Activated T-helper 1 cell treated with anti-CD3 and anti-CD28 coated beads, Interleukin-2, amount 50 U/mL, for 16 hours (primary cell): ENCODE results near the gene ELANE.
"Not testable (repeated sequence)": the region's sequence is repeated elsewhere in the genome, so short reads cannot be mapped to it uniquely, and the experiment has no call there.

Experiments used
- DNase-seq, 2 donors: peaks; one replicate each; pipeline ENCODE4 v3.0.0-alpha.2; 2020; ENCODE audit warnings: low read depth in 1 of 2, low spot score in 1 of 2

ELANE gene

GRCh38 chr19:814152-815078, 37.7 kb upstream of the ELANE start:
- DNase-seq, result no peak

DNA sequence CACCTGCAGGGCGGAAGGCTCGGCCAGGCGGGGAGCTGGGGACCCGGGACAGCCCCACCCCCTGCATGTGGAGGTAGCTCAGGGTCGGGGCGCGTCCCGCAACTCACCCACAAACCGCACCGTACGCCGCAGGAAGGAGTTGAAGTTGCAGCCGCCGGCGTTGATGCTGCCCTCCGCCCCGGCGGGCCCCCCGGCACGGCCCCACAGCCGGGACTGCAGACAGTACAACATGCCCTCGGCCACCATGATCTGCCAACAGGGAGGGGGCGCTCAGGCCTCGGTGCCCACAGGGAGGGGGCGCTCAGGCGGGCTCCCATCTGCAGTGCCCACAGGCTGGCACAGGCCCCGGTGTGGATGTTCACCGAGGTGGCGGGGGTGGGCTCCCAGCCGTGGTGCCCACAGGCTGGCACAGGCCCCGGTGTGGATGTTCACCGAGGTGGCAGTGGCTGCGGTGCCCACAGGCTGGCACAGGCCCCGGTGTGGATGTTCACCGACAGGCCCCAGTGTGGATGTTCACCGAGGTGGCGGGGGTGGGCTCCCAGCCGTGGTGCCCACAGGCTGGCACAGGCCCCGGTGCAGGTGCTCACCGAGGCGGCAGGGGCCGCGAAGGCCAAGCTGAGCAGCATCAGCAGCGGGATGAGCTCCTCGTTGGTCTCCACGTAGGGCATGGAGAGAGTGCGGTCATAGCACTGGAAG, 36.9 kb upstream of the ELANE start:
- no peak for DNase-seq

DNA sequence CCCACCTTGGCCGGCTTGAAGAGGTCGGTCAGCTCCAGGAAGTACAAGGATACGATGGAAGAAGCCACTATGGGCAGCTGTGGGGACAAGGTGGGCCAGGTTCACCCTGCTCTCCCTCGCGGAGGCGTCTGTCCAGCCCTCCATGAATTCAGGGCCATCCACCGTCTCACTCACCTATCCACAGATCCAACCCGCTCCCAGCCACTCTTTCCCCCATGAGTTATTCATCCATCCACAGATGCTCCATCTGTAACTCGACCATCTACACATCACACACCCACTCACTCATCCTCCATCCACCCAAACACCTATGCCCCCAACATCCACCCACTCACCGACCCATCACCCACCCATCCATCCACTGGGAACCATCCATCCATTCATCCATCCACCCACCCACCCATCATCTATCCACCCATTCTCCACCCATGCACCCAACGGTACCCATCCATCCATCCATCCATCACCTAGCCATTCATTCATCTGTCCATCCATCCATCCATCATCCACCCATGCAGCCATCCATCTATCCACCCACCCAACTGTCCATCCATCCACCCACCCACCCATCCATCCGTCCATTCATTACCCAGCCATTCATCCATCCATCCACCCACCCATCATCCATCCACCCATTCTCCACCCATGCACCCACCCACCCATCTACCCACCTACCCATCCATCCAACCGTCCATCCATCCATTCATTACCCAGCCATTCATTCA, 36.2 kb upstream of the ELANE start:
- no peak for DNase-seq

- DNase-seq, result no peak
Observed at GRCh38 chr19:816500-816857, 35.6 kb upstream of the ELANE start.

GRCh38 chr19:820212-820611, 31.9 kb upstream of the ELANE start:
- DNase-seq, result not testable (repeated sequence)

- no peak for DNase-seq
Observed at GRCh38 chr19:821231-821824, 30.8 kb upstream of the ELANE start.

- DNase-seq, result no peak
Observed at GRCh38 chr19:821825-822503, 30.1 kb upstream of the ELANE start, which contains the start of gene PLPPR3. TSS of gene PLPPR3 (minus strand) at chr19:821955. CDS start at chr19:821559, 396 bp downstream.

- no peak for DNase-seq
Observed at GRCh38 chr19:823565-824121, 28.5 kb upstream of the ELANE start.

DNA sequence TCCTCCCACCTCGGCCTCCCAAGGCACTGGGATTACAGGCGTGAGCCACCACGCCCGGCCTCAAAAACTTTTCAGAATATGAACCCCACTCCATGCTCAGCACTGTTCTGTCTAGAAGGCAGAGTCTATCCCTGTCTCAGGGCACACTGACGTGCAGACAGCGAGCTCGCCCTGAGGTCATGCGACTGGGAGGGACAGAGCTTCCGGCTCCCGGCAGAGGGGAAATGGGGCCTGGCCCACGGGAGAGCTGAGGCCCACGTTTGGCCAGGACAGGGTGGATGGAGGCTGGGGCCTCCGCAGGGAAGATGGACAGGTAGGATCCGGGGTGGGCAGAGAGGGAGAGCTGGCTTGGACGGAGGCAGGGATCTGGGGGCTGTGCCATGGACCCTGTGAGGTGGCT, 27.2 kb upstream of the ELANE start:
- DNase-seq, result no peak

DNA sequence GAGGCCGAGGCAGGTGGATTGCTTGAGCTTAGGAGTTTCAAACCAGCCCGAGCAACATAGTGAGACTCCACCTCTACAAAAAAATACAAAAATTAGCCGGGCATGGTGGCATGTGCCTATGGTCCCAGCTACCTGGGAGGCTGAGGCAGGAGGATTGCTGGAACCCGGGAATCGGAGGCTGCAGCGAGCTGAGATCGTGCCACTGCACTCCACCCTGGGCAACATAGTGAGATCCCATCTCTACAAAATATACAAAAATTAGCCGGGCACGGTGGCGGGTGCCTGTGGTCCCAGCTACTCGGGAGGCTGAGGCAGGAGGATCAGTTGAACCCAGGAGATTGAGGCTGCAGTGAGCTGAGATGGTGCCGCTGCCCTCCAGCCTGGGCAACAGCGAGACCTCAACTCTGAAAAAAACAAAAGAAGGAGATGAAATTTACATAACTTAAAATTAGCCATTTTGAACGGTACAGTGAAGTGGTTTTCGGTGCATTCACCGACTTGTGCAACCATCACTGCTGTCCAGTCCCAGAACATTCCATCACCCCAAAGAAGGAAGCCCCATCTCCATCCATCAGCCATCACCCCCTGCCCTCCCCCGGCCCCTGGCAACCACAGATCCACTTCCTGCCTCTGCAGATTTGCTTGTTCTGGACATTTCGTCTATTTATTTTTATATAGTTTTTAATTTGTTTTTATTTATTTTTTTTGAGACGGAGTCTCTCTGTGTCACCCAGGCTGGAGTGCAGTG, 26.0 kb upstream of the ELANE start:
- DNase-seq, result no peak

- DNase-seq, result no peak
Observed at GRCh38 chr19:827314-827709, 24.8 kb upstream of the ELANE start.

GRCh38 chr19:827710-828321, 24.3 kb upstream of the ELANE start, which contains the start of gene AZU1:
TSS of gene AZU1 (plus strand) at chr19:827837. CDS start at chr19:827847, 10 bp downstream.
- DNase-seq, result no peak

GRCh38 chr19:829129-829758, 22.9 kb upstream of the ELANE start:
- no peak for DNase-seq

DNA sequence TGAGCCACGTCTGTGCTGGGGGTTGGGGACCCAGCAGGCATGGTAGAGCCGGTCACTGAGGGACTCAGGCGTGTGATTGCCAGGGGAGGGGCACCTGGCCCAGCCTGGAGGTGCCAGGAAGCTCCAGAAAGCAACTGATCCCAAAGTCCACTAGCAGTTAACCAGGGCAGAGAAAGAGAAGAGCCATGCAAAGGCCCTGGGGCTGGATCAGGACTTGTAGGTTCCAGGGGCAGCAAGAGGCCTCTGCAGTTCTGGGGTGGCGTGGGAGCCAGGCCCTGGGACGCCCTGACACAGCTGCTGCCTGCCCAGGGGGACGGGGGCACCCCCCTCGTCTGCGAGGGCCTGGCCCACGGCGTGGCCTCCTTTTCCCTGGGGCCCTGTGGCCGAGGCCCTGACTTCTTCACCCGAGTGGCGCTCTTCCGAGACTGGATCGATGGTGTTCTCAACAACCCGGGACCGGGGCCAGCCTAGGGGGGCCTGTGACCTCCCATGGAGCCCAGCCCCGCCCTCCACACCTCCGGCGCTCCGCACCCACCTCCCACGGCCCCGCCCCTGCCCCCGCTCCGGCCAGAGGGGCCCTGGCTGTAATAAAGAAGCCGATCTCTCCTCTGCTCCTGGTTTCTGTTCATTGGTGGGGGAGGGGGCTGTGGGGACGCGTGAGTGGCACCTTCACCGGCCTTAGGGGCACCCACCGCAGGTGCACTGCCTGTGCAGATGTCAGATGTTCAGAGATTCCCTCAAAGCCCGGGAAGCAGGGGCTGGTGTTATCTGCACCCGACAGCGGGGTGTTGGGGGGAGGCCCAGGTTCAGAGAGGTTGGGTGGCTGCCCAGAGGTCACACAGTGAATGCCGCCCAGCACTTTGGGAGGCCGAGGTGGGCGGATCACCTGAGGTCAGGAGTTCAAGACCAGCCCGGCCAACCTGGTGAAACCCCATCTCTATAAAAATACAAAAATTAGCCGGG, 20.4 kb upstream of the ELANE start:
- DNase-seq, result no peak

DNA sequence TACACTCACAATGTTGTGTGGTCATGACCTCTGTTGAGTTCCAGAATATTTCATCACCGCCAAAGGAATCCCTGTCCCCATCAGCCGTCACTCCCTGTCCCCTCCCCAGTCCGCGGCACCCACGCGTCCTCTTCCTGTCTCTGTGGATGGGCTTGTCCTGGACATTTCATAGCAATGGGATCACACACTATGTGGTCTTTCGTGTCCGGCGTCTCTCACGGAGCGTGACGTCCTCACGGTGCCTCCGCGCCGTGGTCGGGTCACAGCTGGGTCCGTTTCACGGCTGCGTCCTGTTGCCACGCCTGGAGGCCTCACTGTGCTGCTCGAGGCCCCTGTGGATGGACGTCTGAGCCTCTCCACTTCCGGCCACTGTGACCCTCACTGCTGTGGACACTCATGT, 17.9 kb upstream of the ELANE start:
- DNase-seq, result no peak

- no peak for DNase-seq
Observed at GRCh38 chr19:835210-835810, 16.8 kb upstream of the ELANE start.

DNA sequence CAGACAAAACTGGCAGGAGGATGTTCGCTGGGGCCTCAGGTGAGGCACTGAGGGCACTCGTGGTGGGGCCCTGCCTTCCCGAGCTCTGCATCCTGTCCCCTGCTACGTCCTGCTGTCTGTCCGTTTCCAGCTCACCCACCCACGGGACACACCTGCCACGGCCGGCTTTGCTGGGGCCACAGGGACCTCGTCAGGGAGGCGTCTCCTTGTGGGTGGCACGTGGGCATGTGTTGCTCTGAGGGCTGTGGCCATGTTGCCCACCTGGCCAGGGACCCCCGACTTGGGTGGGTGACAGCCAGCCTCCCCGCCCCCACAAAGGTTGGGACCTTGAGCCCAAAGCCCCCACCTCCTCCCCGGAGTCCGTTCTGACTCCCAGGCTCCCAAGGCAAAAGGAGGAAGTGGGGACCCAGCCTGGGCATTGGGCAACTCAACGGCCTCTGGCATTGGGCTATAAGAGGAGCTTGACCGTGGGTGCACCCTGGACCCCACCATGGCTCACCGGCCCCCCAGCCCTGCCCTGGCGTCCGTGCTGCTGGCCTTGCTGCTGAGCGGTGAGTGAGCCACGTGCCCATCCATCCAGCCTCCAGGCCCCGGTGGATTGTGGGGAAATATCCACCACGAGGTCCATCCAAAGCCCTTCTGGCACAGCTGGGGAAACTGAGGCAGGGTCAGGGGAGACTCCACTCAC, 11.4 kb upstream of the ELANE start, which contains the start of gene PRTN3:
Gene PRTN3, plus strand, starts transcription at position 481 of the 688 bp plus-strand sequence. Its CDS starts 10 bp downstream, at position 491.
- no peak for DNase-seq
